Measurements from ENCODE around the gene FMNL3.

FMNL3 gene

DNA sequence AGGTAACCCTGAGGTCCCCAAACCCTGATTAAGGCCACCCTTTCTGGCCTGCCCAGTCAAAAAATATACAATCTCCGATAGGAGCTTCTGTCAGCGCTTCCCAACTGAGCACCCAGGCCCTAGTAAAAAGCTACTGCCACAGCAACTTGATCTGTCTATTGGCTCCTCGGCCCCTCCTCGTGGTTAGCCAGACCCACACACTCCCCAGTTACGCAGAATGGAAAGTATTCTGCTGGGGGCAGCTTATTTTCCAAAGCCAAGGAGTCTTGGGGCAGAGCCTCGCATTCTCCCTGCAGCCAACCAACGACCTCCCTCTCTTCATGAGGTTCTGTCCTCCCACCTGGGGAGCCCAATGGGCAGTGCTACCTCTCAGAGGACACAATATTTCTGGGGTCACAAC, 32.1 kb downstream of the FMNL3 start:
- TF ChIP-seq ZNF274 (IDR thresholded peaks at IDR 0.05; ENCODE audit: low read depth, low read length) = no peak
- no peak overlapping the region for H3K4me3 ChIP-seq (ENCODE audit: low read length)

DNA sequence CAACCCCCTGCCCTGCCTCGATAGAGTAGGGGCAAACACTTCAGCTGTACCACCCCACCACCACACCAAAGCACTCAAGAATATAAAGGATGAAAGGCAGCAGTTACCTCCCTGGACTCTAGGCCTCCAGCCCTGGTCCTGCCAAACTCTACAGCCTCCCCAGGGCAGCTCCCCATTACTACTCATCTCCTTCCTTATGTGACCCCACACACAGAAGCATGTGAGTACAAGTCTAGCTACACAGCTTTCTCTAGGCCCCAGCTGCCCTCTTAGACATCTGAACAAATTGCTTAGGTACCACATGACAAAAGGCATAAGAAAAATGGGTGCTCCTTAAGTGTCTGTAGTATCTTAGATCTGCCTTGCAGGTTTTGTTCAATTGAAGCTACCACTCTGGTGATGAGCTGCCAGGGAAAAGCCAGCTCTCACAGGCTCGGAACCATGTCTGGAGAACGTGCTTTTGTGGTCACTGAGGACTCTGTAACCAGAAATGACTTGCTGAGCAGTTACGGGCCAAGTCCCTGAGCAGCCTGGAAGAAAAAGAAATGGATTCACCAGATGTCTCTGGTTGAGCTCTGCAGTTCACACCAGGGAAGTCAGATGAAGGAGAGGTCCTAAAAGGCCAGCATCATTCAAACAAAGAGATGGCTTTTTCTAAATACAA, 32.8 kb downstream of the FMNL3 start:
- no peak overlapping the region for H3K4me3 ChIP-seq (ENCODE audit: low read length)
- TF ChIP-seq ZNF274 (IDR thresholded peaks at IDR 0.05; ENCODE audit: low read depth, low read length) = no peak

DNA sequence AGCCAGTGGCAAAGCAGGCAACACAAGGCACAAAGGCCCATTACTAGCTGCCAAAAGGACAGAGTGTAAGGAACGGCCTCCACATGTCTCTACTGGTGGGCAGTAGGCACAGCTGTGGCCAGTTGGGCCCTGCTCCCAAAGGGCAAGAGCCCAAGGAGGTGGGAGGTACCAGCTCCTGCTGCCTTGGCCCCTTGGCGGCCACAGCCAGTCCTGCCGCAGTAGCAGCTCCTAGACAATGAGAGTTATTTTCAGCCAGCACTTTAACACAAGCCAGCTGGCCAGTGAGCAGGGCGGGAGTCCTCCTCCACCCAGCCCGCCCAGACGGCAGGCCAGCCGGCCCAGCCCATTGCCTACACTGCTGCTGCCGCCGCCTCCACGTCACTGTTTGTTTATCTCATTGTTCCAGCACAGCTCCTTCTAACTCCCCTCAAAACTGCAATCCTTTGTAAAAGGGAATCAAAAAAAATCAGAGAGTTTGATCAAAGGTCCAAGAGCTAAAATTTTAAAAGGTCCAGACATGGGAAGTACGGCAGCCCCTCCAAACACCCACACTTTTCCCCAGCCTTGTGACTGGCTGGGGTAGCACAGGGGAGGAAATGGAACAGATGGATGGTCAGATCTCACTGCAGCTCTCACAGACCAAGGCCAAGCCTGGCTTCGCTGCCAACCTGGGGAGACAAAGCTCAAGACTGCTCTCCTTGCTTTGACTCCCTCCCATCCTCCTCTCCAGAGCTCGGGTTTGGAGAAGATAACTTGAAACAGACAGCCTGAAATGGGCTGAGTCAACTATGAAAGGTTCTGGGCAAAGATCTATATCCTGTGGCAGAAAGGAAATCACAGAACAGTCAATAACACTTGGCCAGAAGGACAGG, 33.5 kb downstream of the FMNL3 start:
- H3K4me3 ChIP-seq (ENCODE audit: low read length) = no peak overlapping the region

GRCh38 chr12:49672301-49673217, 34.6 kb downstream of the FMNL3 start:
- H3K4me3 ChIP-seq (ENCODE audit: low read length) = peak overlapping the region; percentile 9; the same call in 1 of the 2 replicates
- TF ChIP-seq ZNF274 (IDR thresholded peaks at IDR 0.05; ENCODE audit: low read depth, low read length) = no peak

More for the DNA sequence above, 33.5 kb downstream of the FMNL3 start:
- no peak for TF ChIP-seq ZNF274 (IDR thresholded peaks at IDR 0.05; ENCODE audit: low read depth, low read length)

GRCh38 chr12:49671031-49671765, 36.0 kb downstream of the FMNL3 start:
- TF ChIP-seq ZNF274 (IDR thresholded peaks at IDR 0.05; ENCODE audit: low read depth, low read length) = no peak
- H3K4me3 ChIP-seq (ENCODE audit: low read length) = no peak overlapping the region; the same call in 1 of the 2 replicates

DNA sequence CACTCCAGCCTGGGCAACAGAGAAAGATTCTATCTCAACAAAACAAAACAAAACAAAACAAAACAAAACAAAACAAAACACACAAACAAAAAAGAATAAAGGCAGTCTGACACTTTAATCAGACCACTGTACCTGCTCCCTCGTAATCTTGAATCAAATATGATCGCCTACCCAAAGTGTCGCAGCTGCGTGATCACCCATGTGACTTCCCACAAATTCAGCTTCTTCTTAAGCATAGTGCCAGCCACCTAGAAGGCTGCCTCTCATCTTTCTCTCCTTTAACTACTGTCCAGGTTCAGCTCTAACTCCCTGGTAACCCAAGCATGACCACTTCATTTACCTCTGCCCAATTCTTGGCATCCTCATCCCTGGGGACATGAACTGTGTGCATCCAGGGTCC, 37.4 kb downstream of the FMNL3 start:
- no peak for TF ChIP-seq ZNF274 (IDR thresholded peaks at IDR 0.05; ENCODE audit: low read depth, low read length)
- no peak overlapping the region for H3K4me3 ChIP-seq (ENCODE audit: low read length)

DNA sequence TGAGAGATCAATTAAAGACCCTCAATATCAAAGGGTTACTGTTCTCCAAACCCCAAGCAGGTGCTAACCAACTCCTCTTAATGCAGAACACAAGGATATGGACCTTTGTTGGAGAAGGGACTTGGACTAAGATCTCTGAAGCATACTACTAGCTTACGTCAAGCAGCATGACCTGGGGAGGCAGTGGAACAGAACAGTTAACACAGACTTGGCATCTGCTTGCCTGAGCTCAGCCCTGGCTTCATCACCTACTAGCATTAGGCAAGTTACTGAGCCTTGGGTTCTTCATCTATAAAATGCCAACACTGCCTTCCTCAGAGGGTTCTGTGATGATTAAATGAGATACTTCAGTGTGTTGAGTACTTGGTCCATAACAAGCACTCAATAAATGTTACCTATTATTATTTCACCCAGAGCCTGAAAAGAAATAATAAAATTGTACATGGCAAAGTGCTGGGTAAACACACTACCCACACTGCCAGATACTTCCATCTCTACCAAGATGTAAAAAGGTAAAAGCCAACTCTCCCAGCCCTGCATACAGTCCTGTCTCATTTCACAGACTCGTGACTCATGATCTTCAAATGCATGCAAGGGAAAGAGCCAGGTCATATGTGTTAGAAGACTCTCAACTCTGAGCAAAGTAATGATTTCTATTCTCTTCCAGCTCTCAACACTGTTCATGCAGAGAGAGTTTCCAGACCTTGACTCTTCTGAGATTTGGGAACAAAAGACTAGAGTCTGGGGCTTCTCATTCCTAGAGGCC, 39.7 kb downstream of the FMNL3 start:
- no peak overlapping the region for H3K4me3 ChIP-seq (ENCODE audit: low read length)
- no peak for TF ChIP-seq ZNF274 (IDR thresholded peaks at IDR 0.05; ENCODE audit: low read depth, low read length)

GRCh38 chr12:49666176-49666575, 41.0 kb downstream of the FMNL3 start:
- H3K4me3 ChIP-seq (ENCODE audit: low read length) = no peak overlapping the region
- TF ChIP-seq ZNF274 (IDR thresholded peaks at IDR 0.05; ENCODE audit: low read depth, low read length) = no peak

GRCh38 chr12:49665384-49665783, 41.8 kb downstream of the FMNL3 start:
- no peak overlapping the region for H3K4me3 ChIP-seq (ENCODE audit: low read length)
- TF ChIP-seq ZNF274 (IDR thresholded peaks at IDR 0.05; ENCODE audit: low read depth, low read length) = no peak

- H3K4me3 ChIP-seq (ENCODE audit: low read length) = no peak overlapping the region; the same call in 1 of the 2 replicates
- TF ChIP-seq ZNF274 (IDR thresholded peaks at IDR 0.05; ENCODE audit: low read depth, low read length) = no peak
Measured at GRCh38 chr12:49664591-49665239, 42.5 kb downstream of the FMNL3 start.

DNA sequence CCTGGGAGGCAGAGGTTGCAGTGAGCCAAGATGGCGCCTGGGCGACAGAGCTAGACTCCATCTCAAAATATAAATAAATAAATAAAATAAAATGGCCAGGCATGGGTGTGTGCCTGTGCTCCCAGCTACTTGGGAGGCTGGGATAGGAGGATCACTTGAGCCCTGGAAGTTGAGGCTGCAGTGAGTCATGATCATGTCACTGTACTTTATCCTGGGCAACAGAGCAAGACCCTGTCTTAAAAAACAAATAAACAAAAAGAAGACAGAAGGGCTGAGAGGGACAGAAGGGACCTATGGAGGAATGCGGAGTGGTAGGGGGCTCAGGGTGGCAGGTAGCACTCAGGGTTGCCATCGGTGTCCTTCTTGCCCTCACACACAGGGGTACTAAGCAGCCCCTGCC, 43.0 kb downstream of the FMNL3 start:
- no peak overlapping the region for H3K4me3 ChIP-seq (ENCODE audit: low read length)
- TF ChIP-seq ZNF274 (IDR thresholded peaks at IDR 0.05; ENCODE audit: low read depth, low read length) = no peak
